ENCODE results near the gene PPM1D. TPM values are rescaled to one million over a fixed set of nuclear protein-coding genes. Genes with fewer than 3 reads are reported as not detected.

PPM1D gene
- total and polyA plus RNA-seq, 2 of the 13 experiments (the other 11 are each of a cell fraction or from before 2014, with no cell fraction given), result 8.0 to 26.2 TPM

DNA sequence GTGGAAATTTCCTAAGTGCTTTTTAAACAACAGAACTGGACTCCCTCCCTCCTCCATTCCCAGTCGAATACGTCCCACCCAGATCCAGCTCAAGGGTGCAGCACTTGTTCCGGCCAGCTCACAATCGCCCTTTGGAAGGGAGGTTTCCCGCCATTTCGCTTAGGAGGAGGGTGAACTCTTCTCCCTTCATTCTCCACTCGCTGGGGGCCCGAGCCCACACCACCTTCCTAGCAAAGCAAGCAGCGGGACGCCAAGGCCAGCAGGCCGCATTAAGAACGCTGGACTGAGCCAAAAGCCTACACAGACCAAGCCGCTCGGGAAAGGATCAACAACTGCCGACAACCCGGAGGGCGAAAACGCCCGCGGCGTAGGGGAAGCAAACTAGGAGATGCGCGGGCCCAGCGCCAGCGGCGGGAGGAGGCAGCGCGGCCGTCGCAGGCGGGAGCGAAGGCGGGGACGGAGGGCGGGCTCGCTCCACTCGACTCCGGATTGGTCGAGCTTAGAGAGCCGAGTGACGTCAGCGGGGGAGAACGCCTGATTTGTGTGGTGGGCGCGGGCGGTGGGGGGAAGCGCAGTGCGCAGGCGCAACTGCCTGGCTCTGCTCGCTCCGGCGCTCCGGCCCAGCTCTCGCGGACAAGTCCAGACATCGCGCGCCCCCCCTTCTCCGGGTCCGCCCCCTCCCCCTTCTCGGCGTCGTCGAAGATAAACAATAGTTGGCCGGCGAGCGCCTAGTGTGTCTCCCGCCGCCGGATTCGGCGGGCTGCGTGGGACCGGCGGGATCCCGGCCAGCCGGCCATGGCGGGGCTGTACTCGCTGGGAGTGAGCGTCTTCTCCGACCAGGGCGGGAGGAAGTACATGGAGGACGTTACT is at the start of gene PPM1D (continued):
- TF ChIP-seq, protein P1, sequence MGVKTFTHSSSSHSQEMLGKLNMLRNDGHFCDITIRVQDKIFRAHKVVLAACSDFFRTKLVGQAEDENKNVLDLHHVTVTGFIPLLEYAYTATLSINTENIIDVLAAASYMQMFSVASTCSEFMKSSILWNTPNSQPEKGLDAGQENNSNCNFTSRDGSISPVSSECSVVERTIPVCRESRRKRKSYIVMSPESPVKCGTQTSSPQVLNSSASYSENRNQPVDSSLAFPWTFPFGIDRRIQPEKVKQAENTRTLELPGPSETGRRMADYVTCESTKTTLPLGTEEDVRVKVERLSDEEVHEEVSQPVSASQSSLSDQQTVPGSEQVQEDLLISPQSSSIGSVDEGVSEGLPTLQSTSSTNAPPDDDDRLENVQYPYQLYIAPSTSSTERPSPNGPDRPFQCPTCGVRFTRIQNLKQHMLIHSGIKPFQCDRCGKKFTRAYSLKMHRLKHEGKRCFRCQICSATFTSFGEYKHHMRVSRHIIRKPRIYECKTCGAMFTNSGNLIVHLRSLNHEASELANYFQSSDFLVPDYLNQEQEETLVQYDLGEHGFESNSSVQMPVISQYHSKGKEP (CRISPR knock-in tag; IDR thresholded peaks at IDR 0.05), result no peak; the same call in 1 of the 2 replicates
- TF ChIP-seq JUN (CRISPR knock-in tag; IDR thresholded peaks at IDR 0.05) (peak; percentile 52; the same call in 1 of the 2 replicates), SMYD3 (CRISPR knock-in tag; IDR thresholded peaks at IDR 0.05) (peak; percentile 82), HMG20B (CRISPR knock-in tag; conservative IDR thresholded peaks at IDR 0.05) (peak; percentile 15; the same call in 1 of the 2 replicates), ZC3H13 (CRISPR knock-in tag; IDR thresholded peaks at IDR 0.05) (peak; percentile 96), HNRNPUL1 (IDR thresholded peaks at IDR 0.05; ENCODE audit: low read depth, low read length) (no peak; the same call in 1 of the 2 replicates), ATF1 (CRISPR knock-in tag; IDR thresholded peaks at IDR 0.05) (peak; percentile 89), POGZ (CRISPR knock-in tag; IDR thresholded peaks at IDR 0.05) (peak; percentile 68), ATM (IDR thresholded peaks at IDR 0.05; ENCODE audit: borderline replicate concordance) (no peak), SPEN (CRISPR knock-in tag; IDR thresholded peaks at IDR 0.05; ENCODE audit: low read depth) (peak; percentile 86)
- TF ChIP-seq, protein P2, sequence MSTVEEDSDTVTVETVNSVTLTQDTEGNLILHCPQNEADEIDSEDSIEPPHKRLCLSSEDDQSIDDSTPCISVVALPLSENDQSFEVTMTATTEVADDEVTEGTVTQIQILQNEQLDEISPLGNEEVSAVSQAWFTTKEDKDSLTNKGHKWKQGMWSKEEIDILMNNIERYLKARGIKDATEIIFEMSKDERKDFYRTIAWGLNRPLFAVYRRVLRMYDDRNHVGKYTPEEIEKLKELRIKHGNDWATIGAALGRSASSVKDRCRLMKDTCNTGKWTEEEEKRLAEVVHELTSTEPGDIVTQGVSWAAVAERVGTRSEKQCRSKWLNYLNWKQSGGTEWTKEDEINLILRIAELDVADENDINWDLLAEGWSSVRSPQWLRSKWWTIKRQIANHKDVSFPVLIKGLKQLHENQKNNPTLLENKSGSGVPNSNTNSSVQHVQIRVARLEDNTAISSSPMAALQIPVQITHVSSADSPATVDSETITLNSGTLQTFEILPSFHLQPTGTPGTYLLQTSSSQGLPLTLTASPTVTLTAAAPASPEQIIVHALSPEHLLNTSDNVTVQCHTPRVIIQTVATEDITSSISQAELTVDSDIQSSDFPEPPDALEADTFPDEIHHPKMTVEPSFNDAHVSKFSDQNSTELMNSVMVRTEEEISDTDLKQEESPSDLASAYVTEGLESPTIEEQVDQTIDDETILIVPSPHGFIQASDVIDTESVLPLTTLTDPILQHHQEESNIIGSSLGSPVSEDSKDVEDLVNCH (CRISPR knock-in tag; IDR thresholded peaks at IDR 0.05), result no peak; the same call in 1 of the 2 replicates
- TF ChIP-seq, protein P3, sequence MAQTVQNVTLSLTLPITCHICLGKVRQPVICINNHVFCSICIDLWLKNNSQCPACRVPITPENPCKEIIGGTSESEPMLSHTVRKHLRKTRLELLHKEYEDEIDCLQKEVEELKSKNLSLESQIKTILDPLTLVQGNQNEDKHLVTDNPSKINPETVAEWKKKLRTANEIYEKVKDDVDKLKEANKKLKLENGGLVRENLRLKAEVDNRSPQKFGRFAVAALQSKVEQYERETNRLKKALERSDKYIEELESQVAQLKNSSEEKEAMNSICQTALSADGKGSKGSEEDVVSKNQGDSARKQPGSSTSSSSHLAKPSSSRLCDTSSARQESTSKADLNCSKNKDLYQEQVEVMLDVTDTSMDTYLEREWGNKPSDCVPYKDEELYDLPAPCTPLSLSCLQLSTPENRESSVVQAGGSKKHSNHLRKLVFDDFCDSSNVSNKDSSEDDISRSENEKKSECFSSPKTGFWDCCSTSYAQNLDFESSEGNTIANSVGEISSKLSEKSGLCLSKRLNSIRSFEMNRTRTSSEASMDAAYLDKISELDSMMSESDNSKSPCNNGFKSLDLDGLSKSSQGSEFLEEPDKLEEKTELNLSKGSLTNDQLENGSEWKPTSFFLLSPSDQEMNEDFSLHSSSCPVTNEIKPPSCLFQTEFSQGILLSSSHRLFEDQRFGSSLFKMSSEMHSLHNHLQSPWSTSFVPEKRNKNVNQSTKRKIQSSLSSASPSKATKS (CRISPR knock-in tag; IDR thresholded peaks at IDR 0.05), result peak; percentile 52; the same call in 1 of the 2 replicates
- TF ChIP-seq, protein P4, sequence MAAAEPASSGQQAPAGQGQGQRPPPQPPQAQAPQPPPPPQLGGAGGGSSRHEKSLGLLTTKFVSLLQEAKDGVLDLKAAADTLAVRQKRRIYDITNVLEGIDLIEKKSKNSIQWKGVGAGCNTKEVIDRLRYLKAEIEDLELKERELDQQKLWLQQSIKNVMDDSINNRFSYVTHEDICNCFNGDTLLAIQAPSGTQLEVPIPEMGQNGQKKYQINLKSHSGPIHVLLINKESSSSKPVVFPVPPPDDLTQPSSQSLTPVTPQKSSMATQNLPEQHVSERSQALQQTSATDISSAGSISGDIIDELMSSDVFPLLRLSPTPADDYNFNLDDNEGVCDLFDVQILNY (CRISPR knock-in tag; conservative IDR thresholded peaks at IDR 0.05), result peak; percentile 86
- TF ChIP-seq, protein P5, sequence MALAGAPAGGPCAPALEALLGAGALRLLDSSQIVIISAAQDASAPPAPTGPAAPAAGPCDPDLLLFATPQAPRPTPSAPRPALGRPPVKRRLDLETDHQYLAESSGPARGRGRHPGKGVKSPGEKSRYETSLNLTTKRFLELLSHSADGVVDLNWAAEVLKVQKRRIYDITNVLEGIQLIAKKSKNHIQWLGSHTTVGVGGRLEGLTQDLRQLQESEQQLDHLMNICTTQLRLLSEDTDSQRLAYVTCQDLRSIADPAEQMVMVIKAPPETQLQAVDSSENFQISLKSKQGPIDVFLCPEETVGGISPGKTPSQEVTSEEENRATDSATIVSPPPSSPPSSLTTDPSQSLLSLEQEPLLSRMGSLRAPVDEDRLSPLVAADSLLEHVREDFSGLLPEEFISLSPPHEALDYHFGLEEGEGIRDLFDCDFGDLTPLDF (CRISPR knock-in tag; IDR thresholded peaks at IDR 0.05), result peak; percentile 99
- TF ChIP-seq, protein P6, sequence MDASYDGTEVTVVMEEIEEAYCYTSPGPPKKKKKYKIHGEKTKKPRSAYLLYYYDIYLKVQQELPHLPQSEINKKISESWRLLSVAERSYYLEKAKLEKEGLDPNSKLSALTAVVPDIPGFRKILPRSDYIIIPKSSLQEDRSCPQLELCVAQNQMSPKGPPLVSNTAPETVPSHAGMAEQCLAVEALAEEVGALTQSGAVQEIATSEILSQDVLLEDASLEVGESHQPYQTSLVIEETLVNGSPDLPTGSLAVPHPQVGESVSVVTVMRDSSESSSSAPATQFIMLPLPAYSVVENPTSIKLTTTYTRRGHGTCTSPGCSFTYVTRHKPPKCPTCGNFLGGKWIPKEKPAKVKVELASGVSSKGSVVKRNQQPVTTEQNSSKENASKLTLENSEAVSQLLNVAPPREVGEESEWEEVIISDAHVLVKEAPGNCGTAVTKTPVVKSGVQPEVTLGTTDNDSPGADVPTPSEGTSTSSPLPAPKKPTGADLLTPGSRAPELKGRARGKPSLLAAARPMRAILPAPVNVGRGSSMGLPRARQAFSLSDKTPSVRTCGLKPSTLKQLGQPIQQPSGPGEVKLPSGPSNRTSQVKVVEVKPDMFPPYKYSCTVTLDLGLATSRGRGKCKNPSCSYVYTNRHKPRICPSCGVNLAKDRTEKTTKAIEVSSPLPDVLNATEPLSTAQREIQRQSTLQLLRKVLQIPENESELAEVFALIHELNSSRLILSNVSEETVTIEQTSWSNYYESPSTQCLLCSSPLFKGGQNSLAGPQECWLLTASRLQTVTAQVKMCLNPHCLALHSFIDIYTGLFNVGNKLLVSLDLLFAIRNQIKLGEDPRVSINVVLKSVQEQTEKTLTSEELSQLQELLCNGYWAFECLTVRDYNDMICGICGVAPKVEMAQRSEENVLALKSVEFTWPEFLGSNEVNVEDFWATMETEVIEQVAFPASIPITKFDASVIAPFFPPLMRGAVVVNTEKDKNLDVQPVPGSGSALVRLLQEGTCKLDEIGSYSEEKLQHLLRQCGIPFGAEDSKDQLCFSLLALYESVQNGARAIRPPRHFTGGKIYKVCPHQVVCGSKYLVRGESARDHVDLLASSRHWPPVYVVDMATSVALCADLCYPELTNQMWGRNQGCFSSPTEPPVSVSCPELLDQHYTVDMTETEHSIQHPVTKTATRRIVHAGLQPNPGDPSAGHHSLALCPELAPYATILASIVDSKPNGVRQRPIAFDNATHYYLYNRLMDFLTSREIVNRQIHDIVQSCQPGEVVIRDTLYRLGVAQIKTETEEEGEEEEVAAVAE (CRISPR knock-in tag; IDR thresholded peaks at IDR 0.05; ENCODE audit: borderline replicate concordance), result peak; percentile 93

Data from HepG2 (cell line).